EH (cell line): Measurements from ENCODE around the gene MYRF.
A peak's percentile ranks its signal among the peaks of the same experiment; 100 is the strongest.

Source experiments
- DNase-seq: peaks from one replicate; pipeline ENCODE4 v3.0.0-alpha.2; 2015; ENCODE audit warnings: low read depth

The MYRF gene

GRCh38 chr11:61776561-61777075 is 24.2 kb downstream of the MYRF start:
- peak; percentile 72 for DNase-seq

GRCh38 chr11:61777234-61778090 is 25.0 kb downstream of the MYRF start:
- no peak for DNase-seq

GRCh38 chr11:61778357-61778886 is 26.0 kb downstream of the MYRF start:
- DNase-seq, result no peak

GRCh38 chr11:61778920-61779650 is 26.6 kb downstream of the MYRF start:
- DNase-seq, result no peak

- no peak for DNase-seq
Observed at GRCh38 chr11:61779666-61780525, 27.5 kb downstream of the MYRF start.

- no peak for DNase-seq
Observed at GRCh38 chr11:61780581-61781162, 28.2 kb downstream of the MYRF start.

GRCh38 chr11:61781585-61781984 is 29.1 kb downstream of the MYRF start:
- DNase-seq, result no peak

- no peak for DNase-seq
Observed at GRCh38 chr11:61782299-61782698, 29.9 kb downstream of the MYRF start.

GRCh38 chr11:61782841-61783240 is 30.4 kb downstream of the MYRF start:
- peak; percentile 30 for DNase-seq

GRCh38 chr11:61783717-61784505 is 31.5 kb downstream of the MYRF start:
- peak; percentile 77 for DNase-seq

GRCh38 chr11:61784506-61784805 is 32.0 kb downstream of the MYRF start:
- DNase-seq, result no peak

GRCh38 chr11:61785837-61786402 is 33.5 kb downstream of the MYRF start:
- no peak for DNase-seq

GRCh38 chr11:61787928-61788491 is 35.6 kb downstream of the MYRF start:
- DNase-seq, result peak; percentile 64

- peak; percentile 89 for DNase-seq
Observed at GRCh38 chr11:61791737-61792309, 39.4 kb downstream of the MYRF start.

GRCh38 chr11:61792310-61793082 is 40.1 kb downstream of the MYRF start, which contains the start of the genes FEN1 and TMEM258:
Gene FEN1, plus strand, starts transcription at chr11:61792911. Its CDS starts 2,451 bp downstream, at chr11:61795362.
Gene TMEM258, minus strand, starts transcription at chr11:61792599. Its CDS starts 41 bp downstream, at chr11:61792558.
- DNase-seq, result peak; percentile 94

- no peak for DNase-seq
Observed at GRCh38 chr11:61793083-61793828, 40.8 kb downstream of the MYRF start.

- no peak for DNase-seq
Observed at GRCh38 chr11:61793829-61794204, 41.4 kb downstream of the MYRF start.

GRCh38 chr11:61794579-61794978 is 42.1 kb downstream of the MYRF start:
- no peak for DNase-seq
